CD8-positive, alpha-beta memory T cell (primary cell): ENCODE measurements around the gene SPTAN1. TPM values are rescaled to one million over a fixed set of nuclear protein-coding genes. Genes with fewer than 3 reads are reported as not detected.

ENCODE experiments used
- CTCF ChIA-PET: fragments of 350-600 bp; sonication (Branson Sonifier 250); formaldehyde crosslinking; loops from one replicate; lab custom pipeline; 2021; ENCODE audit warnings: antibody characterized with exemption; lab: Charles Lee
- POLR2A ChIA-PET: fragments of 350-600 bp; sonication (Branson Sonifier 250); formaldehyde crosslinking; loops from one replicate; lab custom pipeline; 2021; ENCODE audit warnings: antibody characterized with exemption; lab: Charles Lee
- DNase-seq, 5 donors: peaks; one replicate each; pipeline versions ENCODE4 v3.0.0 to v3.0.0-alpha.2; 2020 to 2022; ENCODE audit warnings: mixed read lengths in 1 of 5
- H3K27ac ChIP-seq: one replicate; pipeline ENCODE4 v1.7.0; 2013; ENCODE audit warnings: low read depth, mild to moderate bottlenecking, low read length, moderate library complexity
- H3K27me3 ChIP-seq: 2 replicates; pipeline ENCODE4 v1.7.0; 2013; ENCODE audit warnings: low read length, mild to moderate bottlenecking; ENCODE audit not compliant: insufficient read depth, poor library complexity, severe bottlenecking
- H3K36me3 ChIP-seq: 2 replicates; pipeline ENCODE4 v1.7.0; 2013; ENCODE audit warnings: mild to moderate bottlenecking, low read length, moderate library complexity; ENCODE audit not compliant: insufficient read depth
- H3K4me1 ChIP-seq: 2 replicates; pipeline ENCODE4 v1.7.0; 2013; ENCODE audit warnings: mild to moderate bottlenecking, low read length, moderate library complexity; ENCODE audit not compliant: insufficient read depth
- H3K4me3 ChIP-seq: 2 replicates; pipeline ENCODE4 v1.7.0; 2013; ENCODE audit warnings: mild to moderate bottlenecking, low read length
- H3K9me3 ChIP-seq: 2 replicates; pipeline ENCODE4 v1.7.0; 2013; ENCODE audit warnings: mild to moderate bottlenecking, low read length
- H3K27ac Mint-ChIP-seq, 8 donors: one replicate each; pipeline ENCODE4 v1.8.0; 2020 to 2021; ENCODE audit warnings: mixed read lengths in 8 of 8, mild to moderate bottlenecking in 6 of 8, inconsistent platforms in 3 of 8, moderate library complexity in 3 of 8
- H3K27me3 Mint-ChIP-seq, 2 donors: one replicate each; pipeline ENCODE4 v1.8.0; 2020 to 2021; ENCODE audit warnings: mixed read lengths in 2 of 2, mild to moderate bottlenecking in 1 of 2, moderate library complexity in 1 of 2
- H3K36me3 Mint-ChIP-seq, 3 donors: one replicate each; pipeline ENCODE4 v1.8.0; 2020 to 2021; ENCODE audit warnings: mixed read lengths in 3 of 3, inconsistent platforms in 1 of 3, mild to moderate bottlenecking in 1 of 3
- H3K4me1 Mint-ChIP-seq, 3 donors: one replicate each; pipeline ENCODE4 v1.8.0; 2020 to 2021; ENCODE audit warnings: mixed read lengths in 3 of 3, inconsistent platforms in 1 of 3, mild to moderate bottlenecking in 1 of 3
- H3K4me3 Mint-ChIP-seq, 7 donors: one replicate each; pipeline ENCODE4 v1.8.0; 2020 to 2021; ENCODE audit warnings: mixed read lengths in 7 of 7, mild to moderate bottlenecking in 6 of 7, moderate library complexity in 4 of 7, inconsistent platforms in 2 of 7
- H3K9me3 Mint-ChIP-seq, 5 donors: one replicate each; pipeline ENCODE4 v1.8.0; 2020 to 2022; ENCODE audit warnings: mixed read lengths in 5 of 5, mild to moderate bottlenecking in 3 of 5, moderate library complexity in 2 of 5, inconsistent platforms in 1 of 5
- polyA plus RNA-seq: library from polyadenylated mRNA; unstranded; fragments of 300-500 nt; fragmentation: Illumina TruSeq; gene quantifications from one replicate; pipeline ENCODE4 v1.2.3, GENCODE V29; 2021
- total RNA-seq, 2 experiments: library from RNA; stranded (reverse); gene quantifications; one replicate each; pipeline ENCODE4 v1.2.3, GENCODE V29; 2021

The SPTAN1 gene
- total and polyA plus RNA-seq, 3 experiments from 2014 or later, result 132 to 203 (median 195) TPM

- no peaks in the 10 kb centered on the region for H3K27me3 ChIP-seq
- Mint-ChIP-seq H3K27me3 (no peaks in the 10 kb centered on the region), H3K27ac (peak overlapping the region in 1 of 8 donors; percentile 43), H3K4me3 (no peak overlapping the region), H3K36me3 (peaks cover 20 to 83% (median 23%) of the 10 kb centered on the region in 3 donors), H3K4me1 (peaks cover 0 to 9% (median 4%) of the 10 kb centered on the region in 3 donors), H3K9me3 (no peaks in the 10 kb centered on the region)
- H3K4me1 ChIP-seq, result no peaks in the 10 kb centered on the region
- POLR2A ChIA-PET, result no interaction called here
- H3K9me3 ChIP-seq, result no peaks in the 10 kb centered on the region
- no peak overlapping the region for H3K4me3 ChIP-seq
- no peak overlapping the region for H3K27ac ChIP-seq
- DNase-seq, result no peak
- peaks cover 45% of the 10 kb centered on the region for H3K36me3 ChIP-seq
- CTCF ChIA-PET, result no interaction called here
Measured at GRCh38 chr9:128521956-128522355, 30.4 kb upstream of the SPTAN1 start.

GRCh38 chr9:128523199-128523925 is 29.0 kb upstream of the SPTAN1 start:
- H3K27ac Mint-ChIP-seq, result peak overlapping the region in 2 of 8 donors; percentile 77 to 81
- POLR2A ChIA-PET, result no interaction called here
- no peak overlapping the region for H3K4me3 ChIP-seq
- H3K27me3 ChIP-seq, result no peaks in the 10 kb centered on the region
- H3K4me3 Mint-ChIP-seq, result no peak overlapping the region
- CTCF ChIA-PET, result interaction anchor here (0.8 kb wide), 1 partner anchor 11 kb away, joined by 3 read pairs; no protein-coding TSS in a partner anchor
- peaks cover 41% of the 10 kb centered on the region for H3K36me3 ChIP-seq
- no peak overlapping the region for H3K27ac ChIP-seq
- peaks cover 11 to 83% (median 16%) of the 10 kb centered on the region in 3 donors for H3K36me3 Mint-ChIP-seq
- no peaks in the 10 kb centered on the region for H3K4me1 Mint-ChIP-seq
- DNase-seq, result no peak
- H3K4me1 ChIP-seq, result no peaks in the 10 kb centered on the region
- no peaks in the 10 kb centered on the region for H3K9me3 ChIP-seq
- H3K27me3 Mint-ChIP-seq, result no peaks in the 10 kb centered on the region
- no peaks in the 10 kb centered on the region for H3K9me3 Mint-ChIP-seq

- ChIA-PET POLR2A (no interaction called here), CTCF (no interaction called here)
Measured at GRCh38 chr9:128526720-128527119, 25.7 kb upstream of the SPTAN1 start.

GRCh38 chr9:128528445-128529160 is 23.8 kb upstream of the SPTAN1 start:
- POLR2A ChIA-PET, result no interaction called here
- no peak overlapping the region for H3K27ac ChIP-seq
- H3K4me1 Mint-ChIP-seq, result no peaks in the 10 kb centered on the region
- H3K4me3 ChIP-seq, result no peak overlapping the region
- H3K27ac Mint-ChIP-seq, result peak overlapping the region in 1 of 8 donors; percentile 43
- H3K36me3 ChIP-seq, result peaks cover 51% of the 10 kb centered on the region
- H3K27me3 ChIP-seq, result no peaks in the 10 kb centered on the region
- H3K4me1 ChIP-seq, result no peaks in the 10 kb centered on the region
- DNase-seq, result no peak
- H3K27me3 Mint-ChIP-seq, result no peaks in the 10 kb centered on the region
- no peaks in the 10 kb centered on the region for H3K9me3 Mint-ChIP-seq
- no peaks in the 10 kb centered on the region for H3K9me3 ChIP-seq
- H3K4me3 Mint-ChIP-seq, result no peak overlapping the region
- H3K36me3 Mint-ChIP-seq, result peaks cover 12 to 79% (median 15%) of the 10 kb centered on the region in 3 donors
- CTCF ChIA-PET, result no interaction called here

More at GRCh38 chr9:128526720-128527119, 25.7 kb upstream of the SPTAN1 start:
- DNase-seq, result no peak
- no peaks in the 10 kb centered on the region for H3K9me3 ChIP-seq
- H3K27ac ChIP-seq, result no peak overlapping the region
- Mint-ChIP-seq H3K27ac (peak overlapping the region in 1 of 8 donors; percentile 51), H3K4me3 (no peak overlapping the region), H3K27me3 (no peaks in the 10 kb centered on the region), H3K4me1 (no peaks in the 10 kb centered on the region), H3K9me3 (no peaks in the 10 kb centered on the region), H3K36me3 (peaks cover 7 to 81% (median 14%) of the 10 kb centered on the region in 3 donors)
- no peaks in the 10 kb centered on the region for H3K4me1 ChIP-seq
- no peak overlapping the region for H3K4me3 ChIP-seq
- H3K36me3 ChIP-seq, result peaks cover 45% of the 10 kb centered on the region
- H3K27me3 ChIP-seq, result no peaks in the 10 kb centered on the region

- CTCF ChIA-PET, result no interaction called here
Measured at GRCh38 chr9:128529191-128529590, 23.2 kb upstream of the SPTAN1 start.

GRCh38 chr9:128532581-128532980 is 19.8 kb upstream of the SPTAN1 start:
- H3K27me3 ChIP-seq, result no peaks in the 10 kb centered on the region
- H3K4me3 ChIP-seq, result no peak overlapping the region
- no peak overlapping the region for H3K27ac ChIP-seq
- H3K4me1 ChIP-seq, result no peaks in the 10 kb centered on the region
- H3K27me3 Mint-ChIP-seq, result no peaks in the 10 kb centered on the region
- peaks cover 9 to 71% (median 18%) of the 10 kb centered on the region in 3 donors for H3K36me3 Mint-ChIP-seq
- POLR2A ChIA-PET, result no interaction called here
- H3K36me3 ChIP-seq, result peaks cover 47% of the 10 kb centered on the region
- no peaks in the 10 kb centered on the region for H3K9me3 Mint-ChIP-seq
- no peak overlapping the region for H3K4me3 Mint-ChIP-seq
- H3K4me1 Mint-ChIP-seq, result no peaks in the 10 kb centered on the region
- H3K9me3 ChIP-seq, result no peaks in the 10 kb centered on the region
- no peak for DNase-seq
- CTCF ChIA-PET, result interaction anchor here (0.7 to 1.8 kb wide), 2 partner anchors 18 to 115 kb away, joined by 3 to 4 read pairs; no protein-coding TSS in a partner anchor
- H3K27ac Mint-ChIP-seq, result peak overlapping the region in 2 of 8 donors; percentile 30 to 75

More at GRCh38 chr9:128529191-128529590, 23.2 kb upstream of the SPTAN1 start:
- Histone ChIP-seq H3K36me3 (peaks cover 57% of the 10 kb centered on the region), H3K4me3 (no peak overlapping the region), H3K27ac (no peak overlapping the region), H3K9me3 (no peaks in the 10 kb centered on the region), H3K27me3 (no peaks in the 10 kb centered on the region), H3K4me1 (no peaks in the 10 kb centered on the region)
- Mint-ChIP-seq H3K27me3 (no peaks in the 10 kb centered on the region), H3K4me3 (no peak overlapping the region), H3K27ac (peak overlapping the region in 3 of 8 donors; percentile 6 to 51 (median 24)), H3K9me3 (no peaks in the 10 kb centered on the region), H3K4me1 (no peaks in the 10 kb centered on the region), H3K36me3 (peaks cover 12 to 79% (median 18%) of the 10 kb centered on the region in 3 donors)
- no peak for DNase-seq
- POLR2A ChIA-PET, result no interaction called here

GRCh38 chr9:128540634-128541360 is 11.6 kb upstream of the SPTAN1 start:
- peaks cover 10 to 15% (median 13%) of the 10 kb centered on the region in 3 donors for H3K4me1 Mint-ChIP-seq
- H3K27ac Mint-ChIP-seq, result peak overlapping the region in 4 of 8 donors; percentile 0 to 48 (median 27)
- Histone ChIP-seq H3K27me3 (no peaks in the 10 kb centered on the region), H3K4me3 (no peak overlapping the region), H3K4me1 (peaks cover 8% of the 10 kb centered on the region), H3K27ac (no peak overlapping the region), H3K9me3 (no peaks in the 10 kb centered on the region), H3K36me3 (peaks cover 51% of the 10 kb centered on the region)
- H3K27me3 Mint-ChIP-seq, result no peaks in the 10 kb centered on the region
- H3K36me3 Mint-ChIP-seq, result peaks cover 13 to 70% (median 26%) of the 10 kb centered on the region in 3 donors
- ChIA-PET POLR2A (interaction anchor here (0.6 to 1.2 kb wide), 2 partner anchors 11 to 19 kb away, joined by 3 to 8 read pairs; partner anchors contain the start of gene SPTAN1), CTCF (interaction anchor here (0.9 kb wide), 1 partner anchor 10 kb away, joined by 3 read pairs; no protein-coding TSS in a partner anchor)
- DNase-seq, result no peak
- H3K4me3 Mint-ChIP-seq, result no peak overlapping the region
- no peaks in the 10 kb centered on the region for H3K9me3 Mint-ChIP-seq
